ENCODE data around the gene OR1K1. TPM values are rescaled to one million over a fixed set of nuclear protein-coding genes. Genes with fewer than 3 reads are reported as not detected.

OR1K1 gene
- total and polyA plus RNA-seq, 9 of the 15 experiments (the other 6 are each of a cell fraction or from before 2014, with no cell fraction given): not detected

DNA sequence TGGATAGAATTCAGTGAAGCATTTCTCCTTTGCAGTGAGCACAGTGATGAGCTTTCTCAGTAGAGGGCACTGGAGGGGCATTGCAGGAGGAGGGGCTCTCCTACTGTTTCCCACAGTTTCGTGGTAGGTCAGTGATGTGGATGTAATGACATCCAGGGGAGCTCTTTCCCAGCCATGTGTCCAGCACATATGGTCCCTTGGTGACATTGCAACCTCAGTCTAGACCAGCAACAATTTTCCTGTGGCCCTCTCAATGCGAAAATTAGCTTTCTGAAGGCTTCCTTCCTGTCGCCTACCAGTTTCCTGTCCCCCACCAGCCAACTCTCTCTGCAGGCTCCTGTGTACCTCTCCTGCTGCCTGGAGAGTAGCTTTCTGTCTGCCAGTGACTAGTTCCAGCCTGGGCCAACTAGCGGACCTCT is 35.4 kb downstream of the OR1K1 start (continued):
- no peak for TF ChIP-seq JUND (IDR thresholded peaks at IDR 0.05; ENCODE audit: borderline replicate concordance, low read depth, low read length)
- no peak for TF ChIP-seq JUND (tag; IDR thresholded peaks at IDR 0.05; ENCODE audit: borderline replicate concordance, low read depth, low read length)
- TF ChIP-seq, protein P1, sequence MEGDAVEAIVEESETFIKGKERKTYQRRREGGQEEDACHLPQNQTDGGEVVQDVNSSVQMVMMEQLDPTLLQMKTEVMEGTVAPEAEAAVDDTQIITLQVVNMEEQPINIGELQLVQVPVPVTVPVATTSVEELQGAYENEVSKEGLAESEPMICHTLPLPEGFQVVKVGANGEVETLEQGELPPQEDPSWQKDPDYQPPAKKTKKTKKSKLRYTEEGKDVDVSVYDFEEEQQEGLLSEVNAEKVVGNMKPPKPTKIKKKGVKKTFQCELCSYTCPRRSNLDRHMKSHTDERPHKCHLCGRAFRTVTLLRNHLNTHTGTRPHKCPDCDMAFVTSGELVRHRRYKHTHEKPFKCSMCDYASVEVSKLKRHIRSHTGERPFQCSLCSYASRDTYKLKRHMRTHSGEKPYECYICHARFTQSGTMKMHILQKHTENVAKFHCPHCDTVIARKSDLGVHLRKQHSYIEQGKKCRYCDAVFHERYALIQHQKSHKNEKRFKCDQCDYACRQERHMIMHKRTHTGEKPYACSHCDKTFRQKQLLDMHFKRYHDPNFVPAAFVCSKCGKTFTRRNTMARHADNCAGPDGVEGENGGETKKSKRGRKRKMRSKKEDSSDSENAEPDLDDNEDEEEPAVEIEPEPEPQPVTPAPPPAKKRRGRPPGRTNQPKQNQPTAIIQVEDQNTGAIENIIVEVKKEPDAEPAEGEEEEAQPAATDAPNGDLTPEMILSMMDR (IDR thresholded peaks at IDR 0.05 in 2 of 3, conservative IDR thresholded peaks at IDR 0.05 in 1 of 3; ENCODE audit: insufficient read depth in 2 of 3, low read depth in 1 of 3, low read length in 3 of 3): peak in 1 of 3 experiments; percentile 21; a peak in 1 of 6 replicates
- TF ChIP-seq ETV6 (IDR thresholded peaks at IDR 0.05; ENCODE audit: borderline replicate concordance in 1 of 2, low read depth in 2 of 2, low read length in 1 of 2): no peak
- TF ChIP-seq ETV6 (CRISPR knock-in tag; IDR thresholded peaks at IDR 0.05; ENCODE audit: borderline replicate concordance): no peak

DNA sequence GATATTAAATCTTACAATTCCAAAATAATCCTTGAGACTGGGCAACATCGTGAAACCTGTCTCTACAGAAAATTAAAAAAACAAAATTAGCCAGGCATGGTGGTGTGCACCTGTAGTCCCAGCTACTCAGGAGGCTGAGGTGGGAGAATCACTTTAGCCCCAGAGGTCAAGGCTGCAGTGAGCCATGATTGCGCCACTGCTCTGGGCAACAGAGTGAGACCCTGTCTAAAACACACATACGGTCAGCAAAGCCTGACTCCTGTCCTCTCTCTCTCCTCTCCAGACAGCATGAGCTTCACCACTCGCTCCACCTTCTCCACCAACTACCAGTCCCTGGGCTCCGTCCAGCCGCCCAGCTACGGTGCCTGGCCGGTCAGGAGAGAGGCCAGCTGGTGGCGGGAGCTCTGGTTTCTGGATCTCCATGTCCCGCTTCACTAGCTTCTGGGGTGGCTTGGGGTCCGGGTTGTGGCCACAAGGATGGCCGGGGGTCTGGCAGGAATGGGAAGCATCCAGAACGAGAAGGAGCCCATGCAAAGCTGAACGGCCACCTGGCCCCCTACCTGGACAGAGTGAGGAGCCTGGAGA is 37.4 kb downstream of the OR1K1 start:
- Histone ChIP-seq H4K20me1 (replicated peaks; ENCODE audit: control insufficient read depth, insufficient read depth, low read length) (no peaks in the 10 kb centered on the region), H3K36me3 (ENCODE audit: control insufficient read depth, insufficient read depth, low read length) (no peaks in the 10 kb centered on the region), H3K79me2 (ENCODE audit: control insufficient read depth, insufficient read depth, low read length) (no peaks in the 10 kb centered on the region), H3K4me1 (replicated peaks in 1 of 2; ENCODE audit: control insufficient read depth in 2 of 2, insufficient read depth in 2 of 2, low read length in 2 of 2) (peaks cover 0 to 4% of the 10 kb centered on the region in 2 experiments; a peak in 2 of 5 replicates), H2AFZ (ENCODE audit: low read depth, low read length) (no peak overlapping the region; the same call in 1 of the 2 replicates), H3K4me3 (no peak overlapping the region), H3K9ac (ENCODE audit: insufficient read depth in 1 of 2, low read depth in 2 of 2, low read length in 2 of 2) (no peak overlapping the region), H3K27me3 (ENCODE audit: control insufficient read depth in 2 of 2, insufficient read depth in 2 of 2, low read length in 2 of 2) (no peaks in the 10 kb centered on the region), H3K4me2 (ENCODE audit: insufficient read depth, low read length) (no peak overlapping the region), H3K9me3 (replicated peaks; ENCODE audit: control insufficient read depth, insufficient read depth, low read depth, low read length) (no peaks in the 10 kb centered on the region), H3K27ac (ENCODE audit: extremely low read depth, low read depth, low read length) (no peak overlapping the region), H3K9me1 (ENCODE audit: control insufficient read depth, insufficient read depth, low read length) (no peaks in the 10 kb centered on the region)
- POLR2A ChIA-PET: interaction anchor here (0.5 to 0.9 kb wide), 2 partner anchors 9 to 178 kb away, joined by 3 read pairs; partner anchors contain the start of gene PDCL
- in situ Hi-C loops (cut with MboI) (no loop called here), intact Hi-C loops (cut with micrococcal nuclease) (no loop called here)
- no peak for ATAC-seq
- BruUV-seq (replicated peaks): no TSS peak
- WGBS (ENCODE audit: insufficient coverage, low coverage, missing lambda C conversion rate): 61% methylated on average over 13 of the region's 14 CpGs
- no peak for DNase-seq (ENCODE audit: extremely low read depth in 1 of 4, low spot score in 3 of 4)
- FAIRE-seq: no peak
- CTCF ChIA-PET (ENCODE audit: low intra/inter-chr PET ratio): no interaction called here
- TF ChIP-seq, protein P2, sequence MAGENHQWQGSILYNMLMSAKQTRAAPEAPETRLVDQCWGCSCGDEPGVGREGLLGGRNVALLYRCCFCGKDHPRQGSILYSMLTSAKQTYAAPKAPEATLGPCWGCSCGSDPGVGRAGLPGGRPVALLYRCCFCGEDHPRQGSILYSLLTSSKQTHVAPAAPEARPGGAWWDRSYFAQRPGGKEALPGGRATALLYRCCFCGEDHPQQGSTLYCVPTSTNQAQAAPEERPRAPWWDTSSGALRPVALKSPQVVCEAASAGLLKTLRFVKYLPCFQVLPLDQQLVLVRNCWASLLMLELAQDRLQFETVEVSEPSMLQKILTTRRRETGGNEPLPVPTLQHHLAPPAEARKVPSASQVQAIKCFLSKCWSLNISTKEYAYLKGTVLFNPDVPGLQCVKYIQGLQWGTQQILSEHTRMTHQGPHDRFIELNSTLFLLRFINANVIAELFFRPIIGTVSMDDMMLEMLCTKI (IDR thresholded peaks at IDR 0.05; ENCODE audit: partially characterized antibody): no peak
- no peak for TF ChIP-seq ZNF695 (CRISPR knock-in tag; IDR thresholded peaks at IDR 0.05)
- no peak for TF ChIP-seq ZNF23 (CRISPR knock-in tag; IDR thresholded peaks at IDR 0.05)
- TF ChIP-seq ZNF224 (CRISPR knock-in tag; IDR thresholded peaks at IDR 0.05): no peak
- TF ChIP-seq, protein P3, sequence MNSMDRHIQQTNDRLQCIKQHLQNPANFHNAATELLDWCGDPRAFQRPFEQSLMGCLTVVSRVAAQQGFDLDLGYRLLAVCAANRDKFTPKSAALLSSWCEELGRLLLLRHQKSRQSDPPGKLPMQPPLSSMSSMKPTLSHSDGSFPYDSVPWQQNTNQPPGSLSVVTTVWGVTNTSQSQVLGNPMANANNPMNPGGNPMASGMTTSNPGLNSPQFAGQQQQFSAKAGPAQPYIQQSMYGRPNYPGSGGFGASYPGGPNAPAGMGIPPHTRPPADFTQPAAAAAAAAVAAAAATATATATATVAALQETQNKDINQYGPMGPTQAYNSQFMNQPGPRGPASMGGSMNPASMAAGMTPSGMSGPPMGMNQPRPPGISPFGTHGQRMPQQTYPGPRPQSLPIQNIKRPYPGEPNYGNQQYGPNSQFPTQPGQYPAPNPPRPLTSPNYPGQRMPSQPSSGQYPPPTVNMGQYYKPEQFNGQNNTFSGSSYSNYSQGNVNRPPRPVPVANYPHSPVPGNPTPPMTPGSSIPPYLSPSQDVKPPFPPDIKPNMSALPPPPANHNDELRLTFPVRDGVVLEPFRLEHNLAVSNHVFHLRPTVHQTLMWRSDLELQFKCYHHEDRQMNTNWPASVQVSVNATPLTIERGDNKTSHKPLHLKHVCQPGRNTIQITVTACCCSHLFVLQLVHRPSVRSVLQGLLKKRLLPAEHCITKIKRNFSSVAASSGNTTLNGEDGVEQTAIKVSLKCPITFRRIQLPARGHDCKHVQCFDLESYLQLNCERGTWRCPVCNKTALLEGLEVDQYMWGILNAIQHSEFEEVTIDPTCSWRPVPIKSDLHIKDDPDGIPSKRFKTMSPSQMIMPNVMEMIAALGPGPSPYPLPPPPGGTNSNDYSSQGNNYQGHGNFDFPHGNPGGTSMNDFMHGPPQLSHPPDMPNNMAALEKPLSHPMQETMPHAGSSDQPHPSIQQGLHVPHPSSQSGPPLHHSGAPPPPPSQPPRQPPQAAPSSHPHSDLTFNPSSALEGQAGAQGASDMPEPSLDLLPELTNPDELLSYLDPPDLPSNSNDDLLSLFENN (IDR thresholded peaks at IDR 0.05; ENCODE audit: low read depth in 2 of 2, low read length in 2 of 2): no peak
- TF ChIP-seq SREBF2 (CRISPR knock-in tag; IDR thresholded peaks at IDR 0.05): no peak
- no peak for TF ChIP-seq NFIC (IDR thresholded peaks at IDR 0.05)
- TF ChIP-seq PTTG1 (tag; IDR thresholded peaks at IDR 0.05; ENCODE audit: low read depth): no peak
- no peak for TF ChIP-seq DPF2 (IDR thresholded peaks at IDR 0.05)
- TF ChIP-seq RNF2 (IDR thresholded peaks at IDR 0.05): no peak
- no peak for TF ChIP-seq PML (IDR thresholded peaks at IDR 0.05; ENCODE audit: low read length)
